ENCODE results near the gene NSMCE1. TPM values are rescaled to one million over a fixed set of nuclear protein-coding genes. Genes with fewer than 3 reads are reported as not detected.

Gene NSMCE1
- total RNA-seq, 1 experiment from 2014 or later: 19.3 TPM

DNA sequence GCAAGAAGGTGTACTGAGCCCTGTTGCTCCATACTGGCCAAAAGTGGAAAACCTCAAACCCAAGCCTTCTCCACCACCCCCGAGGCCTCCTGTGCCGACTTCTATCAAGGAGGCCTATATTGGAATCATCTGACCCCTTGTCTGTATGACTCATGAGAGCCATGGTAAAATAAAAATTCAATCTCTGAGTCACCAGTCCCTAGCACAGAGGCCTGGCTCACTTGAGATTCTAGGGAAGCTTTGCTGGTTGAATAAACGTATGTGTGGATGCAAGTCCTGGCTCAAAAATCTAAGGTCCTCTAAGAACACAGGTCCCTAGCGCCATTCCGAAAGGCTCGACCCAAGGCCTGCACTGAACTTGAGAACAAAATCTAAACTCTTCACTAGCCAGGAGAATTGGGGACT lies 15.0 kb downstream of the NSMCE1 start:
- H3K23me2 ChIP-seq (ENCODE audit: insufficient read length, low read depth, low read length, poor library complexity, severe bottlenecking): no peaks in the 10 kb centered on the region
- Mint-ChIP-seq H3K27ac (no peak overlapping the region), H3K9me3 (no peaks in the 10 kb centered on the region), H3K4me3 (no peak overlapping the region), H3K27me3 (ENCODE audit: low read depth) (no peaks in the 10 kb centered on the region), H3K36me3 (ENCODE audit: insufficient read depth in 1 of 3, low read depth in 3 of 3) (peaks cover 0 to 2% (median 0%) of the 10 kb centered on the region in 3 experiments; a peak in 2 of 7 replicates), H3K4me1 (peaks cover 4 to 8% of the 10 kb centered on the region in 2 experiments)
- no peak overlapping the region for H2BK15ac ChIP-seq (ENCODE audit: low read depth, low read length)
- H3K4me2 ChIP-seq (ENCODE audit: insufficient read depth, insufficient read length, low read length): no peak overlapping the region
- H3K27ac ChIP-seq (ENCODE audit: insufficient read length, low read depth, low read length): no peak overlapping the region
- no peak overlapping the region for H3T11ph ChIP-seq (ENCODE audit: low read length)
- no peak overlapping the region for H3K4ac ChIP-seq (ENCODE audit: low read depth, low read length)
- H2AK5ac ChIP-seq (ENCODE audit: insufficient read length, low read length): no peak overlapping the region
- no peak overlapping the region for H4K8ac ChIP-seq (replicated peaks; ENCODE audit: insufficient read length, low read depth, low read length)
- no peak overlapping the region for H3K18ac ChIP-seq (ENCODE audit: insufficient read length, low read depth, low read length)
- H2BK5ac ChIP-seq (ENCODE audit: insufficient read length, low read length): no peak overlapping the region
- no peak for DNase-seq
- no peak overlapping the region for H3K14ac ChIP-seq (ENCODE audit: insufficient read depth, low read length)
- no peak overlapping the region for H3K56ac ChIP-seq (ENCODE audit: insufficient read length, low read depth, low read length)
- H2BK20ac ChIP-seq (ENCODE audit: low read depth, low read length, poor library complexity, severe bottlenecking): no peak overlapping the region
- H3K9me3 ChIP-seq (ENCODE audit: control insufficient read depth, low read depth, low read length): no peaks in the 10 kb centered on the region
- no peak overlapping the region for H3K23ac ChIP-seq (ENCODE audit: insufficient read length, low read depth, low read length)
- no peaks in the 10 kb centered on the region for H4K20me1 ChIP-seq (ENCODE audit: control insufficient read depth, insufficient read depth, insufficient read length)
- peaks cover 3% of the 10 kb centered on the region; the same call in 1 of the 2 replicates for H3K4me1 ChIP-seq (ENCODE audit: insufficient read depth, low read length)
- H4K5ac ChIP-seq (ENCODE audit: insufficient read length, low read depth, low read length): no peak overlapping the region
- WGBS (ENCODE audit: extremely low coverage, insufficient read length, low lambda C conversion rate): no CpG with 5 or more reads among the region's 6 CpGs
- TF ChIP-seq, protein P1, sequence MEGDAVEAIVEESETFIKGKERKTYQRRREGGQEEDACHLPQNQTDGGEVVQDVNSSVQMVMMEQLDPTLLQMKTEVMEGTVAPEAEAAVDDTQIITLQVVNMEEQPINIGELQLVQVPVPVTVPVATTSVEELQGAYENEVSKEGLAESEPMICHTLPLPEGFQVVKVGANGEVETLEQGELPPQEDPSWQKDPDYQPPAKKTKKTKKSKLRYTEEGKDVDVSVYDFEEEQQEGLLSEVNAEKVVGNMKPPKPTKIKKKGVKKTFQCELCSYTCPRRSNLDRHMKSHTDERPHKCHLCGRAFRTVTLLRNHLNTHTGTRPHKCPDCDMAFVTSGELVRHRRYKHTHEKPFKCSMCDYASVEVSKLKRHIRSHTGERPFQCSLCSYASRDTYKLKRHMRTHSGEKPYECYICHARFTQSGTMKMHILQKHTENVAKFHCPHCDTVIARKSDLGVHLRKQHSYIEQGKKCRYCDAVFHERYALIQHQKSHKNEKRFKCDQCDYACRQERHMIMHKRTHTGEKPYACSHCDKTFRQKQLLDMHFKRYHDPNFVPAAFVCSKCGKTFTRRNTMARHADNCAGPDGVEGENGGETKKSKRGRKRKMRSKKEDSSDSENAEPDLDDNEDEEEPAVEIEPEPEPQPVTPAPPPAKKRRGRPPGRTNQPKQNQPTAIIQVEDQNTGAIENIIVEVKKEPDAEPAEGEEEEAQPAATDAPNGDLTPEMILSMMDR (conservative IDR thresholded peaks at IDR 0.05): no peak
- H3K9ac ChIP-seq (ENCODE audit: extremely low read depth, insufficient read length, low read length): no peak overlapping the region
- no peaks in the 10 kb centered on the region for H3K79me1 ChIP-seq (ENCODE audit: insufficient read depth, low read depth, low read length, poor library complexity, severe bottlenecking)
- H3K27me3 ChIP-seq (ENCODE audit: insufficient read depth, low read length): no peaks in the 10 kb centered on the region
- no peak overlapping the region for H2BK120ac ChIP-seq (ENCODE audit: low read depth, low read length, poor library complexity, severe bottlenecking)
- no peaks in the 10 kb centered on the region for H3K79me2 ChIP-seq (ENCODE audit: insufficient read depth, low read length)
- H4K91ac ChIP-seq (ENCODE audit: insufficient read length, low read depth, low read length): no peak overlapping the region
- no peak overlapping the region for H2AFZ ChIP-seq (ENCODE audit: low read length)
- H2BK12ac ChIP-seq (ENCODE audit: insufficient read length, low read depth, low read length): no peak overlapping the region

All from H9 (cell line).